Activated T-cell treated with anti-CD3 and anti-CD28 coated beads, Interleukin-2, amount 50 U/mL, for 24 hours (primary cell): Measurements from ENCODE around the gene ZSCAN23.
"Not testable (repeated sequence)": the region's sequence is repeated elsewhere in the genome, so short reads cannot be mapped to it uniquely, and the experiment has no call there.

ENCODE experiments used
- DNase-seq: peaks from one replicate; pipeline ENCODE4 v3.0.0-alpha.2; 2020
- H3K27ac Mint-ChIP-seq: 2 replicates; pipeline ENCODE4 v1.8.0; 2020; ENCODE audit warnings: mild to moderate bottlenecking, mixed read lengths
- H3K27me3 Mint-ChIP-seq: 2 replicates; pipeline ENCODE4 v1.8.0; 2020; ENCODE audit warnings: mixed read lengths
- H3K36me3 Mint-ChIP-seq: 2 replicates; pipeline ENCODE4 v1.8.0; 2020; ENCODE audit warnings: low read depth, mixed read lengths
- H3K4me1 Mint-ChIP-seq: 2 replicates; pipeline ENCODE4 v1.8.0; 2020; ENCODE audit warnings: low read depth, mixed read lengths
- H3K4me3 Mint-ChIP-seq: 2 replicates; pipeline ENCODE4 v1.8.0; 2020; ENCODE audit warnings: mild to moderate bottlenecking, moderate library complexity, mixed read lengths
- H3K9me3 Mint-ChIP-seq: 2 replicates; pipeline ENCODE4 v1.8.0; 2020; ENCODE audit warnings: mixed read lengths

ZSCAN23 gene

GRCh38 chr6:28443112-28443773 is at the start of gene ZSCAN23:
Gene ZSCAN23, minus strand, starts transcription at chr6:28443491. Its CDS starts 7,225 bp downstream, at chr6:28436266.
- H3K9me3 Mint-ChIP-seq: peaks cover 10% of the 10 kb centered on the region
- H3K27me3 Mint-ChIP-seq: peaks cover 38% of the 10 kb centered on the region
- peaks cover 32% of the 10 kb centered on the region for H3K4me1 Mint-ChIP-seq
- peak within 1 kb of the TSS; percentile 97 for H3K4me3 Mint-ChIP-seq
- DNase-seq: peak; percentile 86
- H3K36me3 Mint-ChIP-seq: peaks cover 2% of the 10 kb centered on the region
- peak within 1 kb of the TSS; percentile 93 for H3K27ac Mint-ChIP-seq

GRCh38 chr6:28491984-28492317 is 48.7 kb upstream of the ZSCAN23 start:
- no peak for DNase-seq
- Mint-ChIP-seq H3K4me3 (no peak overlapping the region), H3K27me3 (peaks cover 70% of the 10 kb centered on the region), H3K9me3 (no peaks in the 10 kb centered on the region), H3K27ac (no peak overlapping the region), H3K4me1 (peaks cover 27% of the 10 kb centered on the region), H3K36me3 (no peaks in the 10 kb centered on the region)

- peaks cover 27% of the 10 kb centered on the region for H3K4me1 Mint-ChIP-seq
- peak overlapping the region; percentile 52 for H3K27ac Mint-ChIP-seq
- H3K9me3 Mint-ChIP-seq: no peaks in the 10 kb centered on the region
- peaks cover 81% of the 10 kb centered on the region for H3K27me3 Mint-ChIP-seq
- peak overlapping the region; percentile 69 for H3K4me3 Mint-ChIP-seq
- H3K36me3 Mint-ChIP-seq: no peaks in the 10 kb centered on the region
- peak; percentile 31 for DNase-seq
Observed at GRCh38 chr6:28490205-28490890, 47.1 kb upstream of the ZSCAN23 start.

- peak overlapping the region; percentile 69 for H3K4me3 Mint-ChIP-seq
- H3K36me3 Mint-ChIP-seq: no peaks in the 10 kb centered on the region
- peak overlapping the region; percentile 79 for H3K27ac Mint-ChIP-seq
- no peaks in the 10 kb centered on the region for H3K9me3 Mint-ChIP-seq
- DNase-seq: peak; percentile 60
- peaks cover 27% of the 10 kb centered on the region for H3K4me1 Mint-ChIP-seq
- peaks cover 84% of the 10 kb centered on the region for H3K27me3 Mint-ChIP-seq
Observed at GRCh38 chr6:28489366-28490204, 46.3 kb upstream of the ZSCAN23 start.

GRCh38 chr6:28488916-28489365 is 45.6 kb upstream of the ZSCAN23 start:
- DNase-seq: peak; percentile 50
- Mint-ChIP-seq H3K9me3 (no peaks in the 10 kb centered on the region), H3K27ac (peak overlapping the region; percentile 79), H3K36me3 (no peaks in the 10 kb centered on the region), H3K4me3 (peak overlapping the region; percentile 69), H3K27me3 (peaks cover 80% of the 10 kb centered on the region), H3K4me1 (peaks cover 27% of the 10 kb centered on the region)

- peaks cover 27% of the 10 kb centered on the region for H3K4me1 Mint-ChIP-seq
- H3K27me3 Mint-ChIP-seq: peaks cover 78% of the 10 kb centered on the region
- no peaks in the 10 kb centered on the region for H3K9me3 Mint-ChIP-seq
- no peak overlapping the region for H3K27ac Mint-ChIP-seq
- DNase-seq: no peak
- no peaks in the 10 kb centered on the region for H3K36me3 Mint-ChIP-seq
- H3K4me3 Mint-ChIP-seq: no peak overlapping the region
Observed at GRCh38 chr6:28486988-28487742, 43.9 kb upstream of the ZSCAN23 start.

GRCh38 chr6:28486533-28486932 is 43.2 kb upstream of the ZSCAN23 start:
- H3K27me3 Mint-ChIP-seq: peaks cover 78% of the 10 kb centered on the region

GRCh38 chr6:28485482-28485881 is 42.2 kb upstream of the ZSCAN23 start:
- no peaks in the 10 kb centered on the region for H3K9me3 Mint-ChIP-seq
- peaks cover 17% of the 10 kb centered on the region for H3K4me1 Mint-ChIP-seq
- no peak overlapping the region for H3K27ac Mint-ChIP-seq
- H3K27me3 Mint-ChIP-seq: peaks cover 81% of the 10 kb centered on the region
- no peak overlapping the region for H3K4me3 Mint-ChIP-seq
- DNase-seq: no peak
- no peaks in the 10 kb centered on the region for H3K36me3 Mint-ChIP-seq

More at GRCh38 chr6:28486533-28486932, 43.2 kb upstream of the ZSCAN23 start:
- H3K36me3 Mint-ChIP-seq: no peaks in the 10 kb centered on the region
- H3K27ac Mint-ChIP-seq: no peak overlapping the region
- H3K4me1 Mint-ChIP-seq: peaks cover 21% of the 10 kb centered on the region
- H3K4me3 Mint-ChIP-seq: no peak overlapping the region
- DNase-seq: no peak
- H3K9me3 Mint-ChIP-seq: no peaks in the 10 kb centered on the region

- H3K27me3 Mint-ChIP-seq: peaks cover 75% of the 10 kb centered on the region
- no peak overlapping the region for H3K27ac Mint-ChIP-seq
- no peak overlapping the region for H3K4me3 Mint-ChIP-seq
- no peaks in the 10 kb centered on the region for H3K36me3 Mint-ChIP-seq
- peaks cover 7% of the 10 kb centered on the region for H3K4me1 Mint-ChIP-seq
- no peaks in the 10 kb centered on the region for H3K9me3 Mint-ChIP-seq
- no peak for DNase-seq
Observed at GRCh38 chr6:28480253-28480932, 37.1 kb upstream of the ZSCAN23 start.

- Mint-ChIP-seq H3K4me1 (peaks cover 11% of the 10 kb centered on the region), H3K27ac (no peak overlapping the region), H3K27me3 (peaks cover 84% of the 10 kb centered on the region), H3K9me3 (no peaks in the 10 kb centered on the region), H3K4me3 (peak overlapping the region; percentile 49), H3K36me3 (no peaks in the 10 kb centered on the region)
- no peak for DNase-seq
Observed at GRCh38 chr6:28478518-28478917, 35.2 kb upstream of the ZSCAN23 start.

GRCh38 chr6:28474441-28475219 is 31.3 kb upstream of the ZSCAN23 start:
- H3K27ac Mint-ChIP-seq: peak overlapping the region; percentile 78
- H3K4me1 Mint-ChIP-seq: peaks cover 11% of the 10 kb centered on the region
- no peaks in the 10 kb centered on the region for H3K9me3 Mint-ChIP-seq
- no peak for DNase-seq
- H3K36me3 Mint-ChIP-seq: no peaks in the 10 kb centered on the region
- peaks cover 69% of the 10 kb centered on the region for H3K27me3 Mint-ChIP-seq
- peak overlapping the region; percentile 72 for H3K4me3 Mint-ChIP-seq

- not testable (repeated sequence) for H3K4me3 Mint-ChIP-seq, H3K4me1 Mint-ChIP-seq, H3K36me3 Mint-ChIP-seq, DNase-seq, H3K9me3 Mint-ChIP-seq, H3K27ac Mint-ChIP-seq
- peaks cover 57% of the 10 kb centered on the region for H3K27me3 Mint-ChIP-seq
Observed at GRCh38 chr6:28469153-28469745, 26.0 kb upstream of the ZSCAN23 start.

- Mint-ChIP-seq H3K27me3 (peaks cover 56% of the 10 kb centered on the region), H3K4me3 (no peak overlapping the region), H3K4me1 (no peaks in the 10 kb centered on the region), H3K36me3 (no peaks in the 10 kb centered on the region), H3K9me3 (peaks cover 2% of the 10 kb centered on the region), H3K27ac (no peak overlapping the region)
- no peak for DNase-seq
Observed at GRCh38 chr6:28468056-28468455, 24.8 kb upstream of the ZSCAN23 start.
